Measurements from ENCODE around the gene AKT2.
"Not testable (repeated sequence)": the region's sequence is repeated elsewhere in the genome, so short reads cannot be mapped to it uniquely, and the experiment has no call there.

Gene AKT2

DNA sequence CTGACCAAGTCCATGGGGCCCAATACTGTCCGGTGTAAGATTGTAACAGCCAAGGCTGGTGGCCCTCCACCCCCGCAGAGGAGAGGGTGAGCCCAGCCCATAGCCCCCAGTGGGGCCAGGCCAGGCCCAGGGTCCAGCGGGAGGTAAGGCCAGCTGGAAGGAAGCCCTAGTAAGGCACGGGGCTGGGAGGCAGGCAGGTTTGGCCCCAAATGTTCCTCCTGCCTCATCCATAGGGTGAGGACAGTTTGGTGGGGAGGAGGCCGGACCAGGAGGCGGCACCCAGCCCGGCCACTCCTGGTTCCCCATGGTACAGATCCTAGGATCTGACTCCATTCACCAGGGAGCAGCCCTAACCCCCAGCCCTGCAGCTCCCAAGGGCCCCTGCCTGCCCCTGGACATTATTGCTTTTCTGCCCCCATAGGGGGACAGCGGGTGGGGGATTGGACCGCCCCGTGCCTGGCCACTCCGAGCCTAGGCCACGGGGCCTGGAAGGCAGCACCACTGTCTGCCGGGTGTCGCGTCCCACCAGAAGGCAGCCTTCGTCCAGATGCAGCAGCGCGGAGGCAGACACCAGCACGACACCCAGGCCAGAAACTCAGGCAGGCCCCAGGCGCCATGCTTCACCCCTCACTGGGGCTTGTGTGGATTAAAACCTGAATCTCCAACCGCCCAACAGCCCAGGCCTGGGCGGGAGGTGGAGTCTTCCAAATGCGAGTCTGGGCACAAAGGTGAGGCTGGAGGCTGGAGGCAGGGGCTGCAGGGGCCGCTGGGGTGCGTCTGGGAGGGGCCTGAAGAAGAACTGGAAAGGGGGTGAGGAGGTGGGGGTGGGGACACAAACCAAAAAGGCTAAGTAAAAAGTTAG is 52.0 kb downstream of the AKT2 start:
- no peak for DNase-seq

DNA sequence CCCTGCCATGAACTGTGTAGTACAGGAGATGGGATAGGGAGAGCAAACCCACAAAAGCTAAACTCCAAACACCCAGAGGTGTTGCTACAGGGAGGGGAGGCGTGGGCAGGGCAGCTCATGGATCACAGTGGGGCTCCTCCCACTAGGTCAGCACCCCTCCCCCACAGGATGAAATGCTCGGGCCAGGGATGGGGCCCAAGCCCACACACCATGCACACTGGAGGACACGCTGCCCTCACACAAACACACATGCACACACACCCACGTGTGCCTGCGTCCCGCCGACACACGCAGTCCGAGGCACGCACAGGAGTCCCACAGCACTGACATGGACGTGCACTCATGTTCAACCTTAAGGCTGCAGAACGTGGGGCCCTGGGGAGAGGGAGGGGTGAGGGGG is 52.7 kb downstream of the AKT2 start:
- no peak for DNase-seq

DNA sequence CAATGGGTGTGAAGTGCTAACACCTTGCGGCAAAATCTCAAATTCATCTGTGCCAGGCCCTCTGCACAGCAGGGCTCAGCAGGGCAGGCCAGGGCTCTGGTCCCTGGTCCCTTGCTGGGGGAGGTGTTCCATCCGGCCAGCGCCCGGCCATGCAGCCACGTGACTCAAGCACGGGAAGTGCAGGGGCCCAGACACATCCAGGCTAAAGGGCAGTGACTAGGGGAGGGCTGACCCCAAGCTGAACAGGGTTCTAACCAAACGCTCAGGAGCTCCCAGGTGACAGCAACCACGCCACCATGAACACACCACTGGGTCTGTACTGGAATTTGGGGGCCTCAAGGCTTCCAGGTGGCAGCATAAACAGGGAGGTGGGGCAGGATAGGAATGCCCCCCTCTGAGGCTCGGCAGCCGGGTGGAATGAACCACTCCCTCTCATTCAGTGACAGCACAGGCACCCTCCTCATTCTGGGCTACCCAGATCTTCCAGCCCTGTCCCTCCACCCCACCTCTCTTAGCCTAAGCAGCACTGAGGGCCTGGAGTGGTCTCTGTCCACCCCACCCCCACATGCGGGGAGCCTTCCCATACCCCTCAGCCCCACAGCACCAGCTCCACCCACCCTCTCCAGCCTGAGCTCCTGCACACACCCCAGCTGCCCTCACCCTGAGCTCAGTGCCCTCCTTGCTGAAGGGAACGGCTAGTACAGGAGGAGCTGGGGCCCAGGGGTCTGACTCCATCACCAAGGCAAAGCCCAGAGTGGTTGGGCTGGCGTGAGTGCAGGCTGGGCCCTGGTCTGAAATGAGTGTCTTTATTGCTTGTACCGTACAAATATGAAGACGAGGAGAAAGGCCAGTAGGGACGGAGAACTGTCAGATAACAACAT is 53.4 kb downstream of the AKT2 start:
- no peak for DNase-seq

- DNase-seq, result no peak
Observed at GRCh38 chr19:40231057-40231456, 54.1 kb downstream of the AKT2 start.

DNA sequence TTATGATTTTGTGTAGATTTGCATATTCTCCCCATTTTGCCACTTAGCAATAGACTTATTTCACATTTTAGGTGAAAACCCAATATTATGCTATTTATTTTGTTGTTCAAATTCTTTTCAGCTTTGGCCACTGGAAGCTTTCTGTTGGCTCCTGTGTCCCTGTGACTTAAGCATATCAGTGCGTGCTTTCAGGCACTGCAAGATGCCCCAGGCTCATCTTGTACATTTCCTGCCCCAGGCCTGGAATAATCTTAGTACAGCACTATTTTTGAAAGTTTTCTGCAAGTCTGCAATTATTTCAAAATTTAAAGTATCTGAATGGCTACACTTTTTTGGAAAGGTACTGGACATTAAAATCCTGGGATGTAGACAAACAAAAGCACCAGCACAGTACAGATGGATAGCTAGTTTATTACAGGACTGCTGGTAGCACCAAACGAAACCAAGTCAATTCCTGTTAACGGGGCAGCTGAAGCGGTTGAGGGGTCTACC is 55.2 kb downstream of the AKT2 start:
- DNase-seq, result no peak

DNA sequence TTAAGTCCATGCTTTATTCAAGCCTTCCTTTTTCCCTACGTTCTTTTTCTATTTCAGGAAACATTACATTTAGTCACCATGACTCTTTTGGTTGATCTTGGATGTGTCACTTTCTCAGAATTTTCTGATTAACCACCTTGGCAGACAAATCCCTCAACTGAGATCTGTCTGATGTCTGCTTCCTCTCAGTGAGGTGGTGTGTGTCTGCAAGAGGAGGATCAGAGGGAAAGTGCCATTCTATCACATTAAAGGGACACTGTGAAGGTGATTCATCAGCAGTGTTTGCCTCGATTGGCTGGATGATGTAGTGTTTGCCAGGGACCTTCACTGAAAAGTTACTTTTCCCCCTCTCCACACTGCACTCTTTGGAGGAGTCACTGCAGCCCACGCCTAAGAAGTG is 55.7 kb downstream of the AKT2 start:
- DNase-seq, result no peak

DNA sequence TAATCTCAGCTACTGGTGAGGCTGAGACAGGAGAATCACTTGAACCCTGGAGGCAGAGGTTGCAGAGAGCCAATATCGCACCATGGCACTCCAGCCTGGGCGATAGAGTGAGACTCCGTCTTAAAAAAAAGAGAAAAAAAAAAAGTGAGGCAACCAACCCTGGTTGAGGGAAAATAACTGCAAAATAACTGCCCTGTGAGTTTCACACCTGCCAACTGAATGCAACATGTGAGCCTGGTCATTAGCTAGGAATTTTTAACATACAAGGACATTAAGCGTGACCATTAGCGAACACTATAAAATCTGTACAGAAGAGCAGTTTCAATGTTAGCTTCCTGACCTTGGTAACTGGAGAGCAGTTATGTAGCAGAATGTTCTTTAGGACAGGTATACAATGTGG is 56.3 kb downstream of the AKT2 start:
- DNase-seq, result no peak

DNA sequence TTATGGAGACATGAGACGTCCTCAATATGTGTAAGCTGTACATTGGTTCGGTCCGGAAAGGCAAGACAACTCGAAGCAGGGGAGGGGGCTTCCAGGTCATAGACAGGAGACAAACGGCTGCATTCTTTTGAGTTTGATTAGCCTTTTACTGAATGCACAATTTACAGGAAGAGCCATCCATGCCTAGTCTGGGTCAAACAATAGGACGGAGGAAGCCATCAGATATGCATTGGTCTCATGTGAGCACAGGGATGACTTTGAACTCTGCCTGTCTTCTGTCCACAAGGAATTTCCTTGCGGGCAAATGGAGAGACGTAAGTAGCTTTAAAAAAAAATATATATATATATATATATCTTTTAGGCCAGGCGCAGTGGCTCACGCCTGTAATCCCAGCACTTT is 56.8 kb downstream of the AKT2 start:
- no peak for DNase-seq

GRCh38 chr19:40225440-40226305 is 59.5 kb downstream of the AKT2 start:
- no peak for DNase-seq

DNA sequence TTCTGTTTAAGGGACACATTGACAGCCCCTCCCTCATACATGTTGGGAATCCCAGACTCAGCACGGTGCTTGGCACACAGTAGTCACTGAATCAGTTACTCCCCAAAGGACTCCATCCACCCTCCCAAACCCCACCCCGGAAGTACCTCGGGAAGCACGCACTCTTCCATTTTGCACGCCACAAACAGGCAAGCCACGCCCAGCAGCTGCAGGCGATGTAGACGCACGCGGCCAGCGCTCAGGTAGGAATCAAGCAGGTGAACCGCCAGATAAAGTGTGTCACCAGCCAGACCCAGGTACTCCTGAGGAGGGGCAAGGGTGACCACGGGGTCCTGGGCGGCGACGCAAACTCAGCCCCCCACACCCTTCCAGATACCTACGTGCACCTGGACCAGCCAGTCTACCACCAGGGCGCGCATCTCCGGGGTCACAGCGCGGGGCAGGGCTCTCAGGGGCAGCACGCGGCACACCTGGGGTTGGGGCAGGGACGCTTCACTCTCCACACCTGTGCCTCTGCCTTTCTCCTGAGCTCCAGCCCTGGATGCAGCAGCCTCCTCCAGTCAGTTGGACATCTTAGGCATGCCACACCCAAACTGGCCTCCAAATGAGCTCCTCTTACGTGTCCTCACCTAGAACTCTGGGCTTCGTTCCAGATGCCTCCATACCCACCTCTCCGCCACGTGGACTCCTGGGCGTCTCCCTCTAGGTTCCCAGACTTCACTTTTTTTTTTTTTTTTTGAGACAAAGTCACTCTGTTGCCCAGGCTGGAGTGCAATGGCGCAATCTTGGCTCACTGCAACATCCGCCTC is 60.6 kb downstream of the AKT2 start:
- DNase-seq, result no peak

DNA sequence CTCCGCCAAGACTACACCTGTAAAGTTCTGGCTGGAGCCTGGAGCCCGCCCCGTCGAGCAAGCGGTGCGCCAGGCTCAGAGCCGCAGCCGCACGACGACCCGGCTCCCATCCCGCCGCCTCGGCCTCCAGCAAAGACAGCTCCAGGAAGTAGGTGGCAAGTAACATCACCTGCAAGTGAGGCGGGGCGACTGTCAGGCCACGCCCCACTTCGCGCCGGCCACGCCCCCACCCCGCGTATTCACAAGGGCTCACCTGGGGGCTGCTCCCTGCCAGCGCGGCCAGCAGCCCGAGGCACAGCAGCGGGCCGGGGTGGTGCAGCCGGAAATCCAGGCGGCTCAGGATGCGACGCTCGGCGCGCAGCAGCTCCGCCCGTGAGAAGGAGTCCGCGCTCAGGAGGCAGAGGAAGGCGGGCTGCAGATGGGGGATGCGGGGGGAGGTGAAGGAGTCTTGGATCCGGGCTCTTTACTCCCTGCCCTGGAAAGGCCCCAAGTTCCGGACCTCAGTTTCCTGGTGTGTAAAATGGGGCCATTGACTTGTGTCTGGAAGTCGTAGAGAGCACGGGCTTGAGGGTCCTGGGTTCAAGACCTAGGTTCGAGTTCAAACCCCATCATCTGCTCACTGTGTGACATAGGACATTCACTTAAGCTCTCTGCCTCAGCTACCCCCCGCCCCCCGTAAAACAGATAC is 61.9 kb downstream of the AKT2 start:
- no peak for DNase-seq

GRCh38 chr19:40221858-40222619 is 63.1 kb downstream of the AKT2 start:
- peak; percentile 95 for DNase-seq

GRCh38 chr19:40220674-40221073 is 64.5 kb downstream of the AKT2 start:
- DNase-seq, result no peak

GRCh38 chr19:40219721-40220276 is 65.3 kb downstream of the AKT2 start:
- DNase-seq, result peak in 1 of 2 experiments; percentile 25

GRCh38 chr19:40219029-40219428 is 66.1 kb downstream of the AKT2 start:
- DNase-seq, result not testable (repeated sequence)

DNA sequence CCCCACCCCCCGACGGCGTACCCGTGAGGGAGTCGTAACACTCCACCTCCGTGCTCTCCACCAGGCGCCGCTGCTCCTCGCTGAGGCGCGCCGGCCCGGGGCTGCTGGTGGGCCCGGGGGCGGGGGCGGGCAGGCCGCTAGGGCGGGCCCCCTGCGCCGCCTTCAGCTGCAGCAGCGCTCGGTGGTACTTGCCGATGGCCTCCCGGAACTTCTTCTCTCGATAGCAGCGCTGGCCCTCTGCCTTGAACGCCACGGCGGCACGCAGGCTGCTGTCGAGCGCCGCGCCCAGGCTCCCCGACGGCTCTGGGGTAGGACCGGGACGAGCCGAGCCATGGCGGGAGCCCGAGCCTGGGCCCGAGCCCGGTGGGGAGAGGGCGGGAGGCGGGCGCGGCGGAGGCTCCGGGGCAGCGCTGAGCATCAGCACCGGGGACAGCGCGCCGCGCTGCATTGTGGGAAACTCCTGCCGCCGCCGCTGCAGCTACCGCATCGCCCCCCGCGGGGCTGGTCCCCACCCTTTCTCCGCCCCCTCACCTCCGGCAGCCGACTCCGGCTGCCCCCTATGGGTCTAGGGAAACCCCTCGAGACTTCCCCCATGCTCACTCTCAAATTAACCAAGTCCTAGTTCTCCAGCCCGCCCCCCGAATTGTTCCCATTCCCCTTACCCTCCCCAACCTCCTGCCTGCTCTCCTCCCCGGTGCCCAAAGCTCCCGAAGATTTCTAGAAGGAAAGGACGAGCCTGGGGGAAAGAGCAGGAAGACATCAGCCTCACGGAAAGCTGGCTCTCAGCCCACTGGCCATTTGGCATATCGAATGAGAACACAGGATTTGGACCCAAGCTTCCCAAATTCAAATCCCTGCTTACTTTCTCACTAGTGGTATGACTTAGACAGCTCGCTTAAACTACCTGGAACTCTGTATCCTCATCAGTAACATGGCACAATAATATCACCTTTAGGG is 66.9 kb downstream of the AKT2 start, which contains the start of gene TTC9B:
Gene TTC9B, minus strand, starts transcription at position 451 of the 957 bp plus-strand sequence. Its CDS starts 3 bp downstream, at position 448.
- peak; percentile 52 to 66 for DNase-seq

GRCh38 chr19:40217027-40217810 is 67.9 kb downstream of the AKT2 start:
- DNase-seq, result peak in 1 of 2 experiments; percentile 56

DNA sequence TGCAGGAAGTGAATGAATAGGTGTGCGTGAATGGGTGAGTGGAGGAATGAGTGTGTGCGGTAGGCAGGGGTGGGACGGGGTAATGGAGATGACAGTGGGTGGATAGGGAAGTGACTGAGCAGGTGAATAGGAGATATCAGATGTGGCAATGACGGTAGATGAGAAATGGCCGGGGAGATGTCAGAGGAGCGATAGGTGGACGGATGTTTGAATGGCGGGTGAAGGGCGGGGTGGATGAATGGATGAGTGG is 68.4 kb downstream of the AKT2 start:
- peak in 1 of 2 experiments; percentile 31 for DNase-seq

Data from NCI-H524 (cell line).